Umbilical cord (tissue), 2 donors: ENCODE measurements around the gene VMO1. TPM values are rescaled to one million over a fixed set of nuclear protein-coding genes. Genes with fewer than 3 reads are reported as not detected.
"Not testable (repeated sequence)": the region's sequence is repeated elsewhere in the genome, so short reads cannot be mapped to it uniquely, and the experiment has no call there.

Source experiments
- DNase-seq: peaks from one replicate; pipeline ENCODE4 v3.0.0-alpha.2; 2015; ENCODE audit warnings: low spot score
- total RNA-seq: library from RNA; depleted of rRNA; stranded (reverse); fragments of >200 nt; gene quantifications from one replicate; pipeline ENCODE4 v1.2.3, GENCODE V29; 2014; ENCODE audit warnings: low replicate concordance; ENCODE audit not compliant: insufficient read depth

The VMO1 gene, protein sequence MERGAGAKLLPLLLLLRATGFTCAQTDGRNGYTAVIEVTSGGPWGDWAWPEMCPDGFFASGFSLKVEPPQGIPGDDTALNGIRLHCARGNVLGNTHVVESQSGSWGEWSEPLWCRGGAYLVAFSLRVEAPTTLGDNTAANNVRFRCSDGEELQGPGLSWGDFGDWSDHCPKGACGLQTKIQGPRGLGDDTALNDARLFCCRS
- total RNA-seq: not detected

DNA sequence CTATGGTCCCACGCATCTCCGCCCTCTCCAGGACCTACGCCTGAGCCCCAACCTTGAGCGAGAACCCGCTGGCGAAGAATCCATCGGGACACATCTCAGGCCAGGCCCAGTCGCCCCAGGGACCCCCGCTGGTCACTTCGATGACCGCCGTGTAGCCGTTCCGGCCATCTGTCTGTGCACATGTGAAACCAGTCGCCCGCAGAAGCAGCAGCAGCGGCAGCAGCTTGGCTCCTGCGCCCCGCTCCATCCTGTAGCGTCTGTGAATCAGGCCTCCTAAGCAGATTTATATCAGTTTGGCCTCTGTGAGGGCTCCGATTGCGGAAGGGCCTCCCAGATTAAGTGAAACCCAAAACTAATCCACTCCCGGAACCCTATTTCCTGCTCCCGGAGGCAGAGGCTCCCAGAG is at the start of gene VMO1:
Gene VMO1, minus strand, starts transcription at position 259 of the 406 bp plus-strand sequence. Its CDS starts 12 bp downstream, at position 247.
- DNase-seq: no peak

DNA sequence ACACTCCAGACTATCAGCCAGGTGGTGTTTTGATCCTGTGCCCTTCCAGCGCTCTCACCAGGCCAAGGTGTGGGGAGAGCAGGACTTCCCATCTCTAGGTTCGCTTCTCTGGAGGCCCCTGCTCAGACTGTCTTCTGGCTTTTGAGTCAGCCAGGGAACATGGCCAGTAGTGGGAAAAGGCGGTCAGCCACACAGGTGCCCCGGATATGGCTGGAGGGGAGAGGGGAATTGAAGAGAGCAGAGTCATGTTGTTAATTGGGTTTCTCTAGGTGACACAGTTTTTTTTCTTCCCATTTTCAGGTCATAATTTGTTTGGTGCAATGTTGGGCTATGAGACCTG is 48.5 kb upstream of the VMO1 start:
- DNase-seq: no peak

DNA sequence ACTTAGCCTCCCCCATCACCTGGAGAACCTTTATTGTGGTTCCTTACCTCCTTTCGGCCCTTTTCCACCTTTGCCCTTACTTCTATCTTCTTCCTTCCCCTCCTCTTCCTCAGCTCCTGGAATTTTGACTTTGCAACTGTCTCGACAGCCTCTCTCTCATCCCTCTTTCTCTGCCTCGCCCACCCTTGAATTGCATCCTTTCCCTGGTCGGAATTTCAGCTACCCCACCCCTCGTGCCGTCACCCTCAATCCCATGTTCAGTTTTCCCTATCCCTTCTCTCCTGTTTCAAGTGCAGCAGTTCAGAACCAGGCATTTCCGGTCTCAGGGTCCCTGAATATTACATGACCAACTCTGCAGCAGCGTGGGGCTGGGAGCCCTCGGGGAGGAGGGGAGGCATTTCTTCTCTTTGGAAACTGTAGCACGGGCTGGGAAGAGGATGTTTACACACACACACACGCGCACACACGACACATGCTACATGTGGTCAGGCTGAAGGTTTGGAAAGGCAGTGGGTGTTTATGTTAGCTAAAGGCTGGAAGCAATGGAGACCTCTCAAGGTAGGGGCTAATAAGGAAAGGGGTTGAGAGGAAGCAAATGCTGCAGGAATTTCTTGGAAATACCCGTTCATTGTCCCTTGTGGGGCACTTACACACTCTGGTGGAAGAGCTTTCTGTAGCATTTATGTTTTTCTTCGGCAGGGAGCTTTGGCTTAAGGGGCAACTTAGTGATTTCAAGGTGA is 47.9 kb upstream of the VMO1 start:
- DNase-seq: peak; percentile 69

DNA sequence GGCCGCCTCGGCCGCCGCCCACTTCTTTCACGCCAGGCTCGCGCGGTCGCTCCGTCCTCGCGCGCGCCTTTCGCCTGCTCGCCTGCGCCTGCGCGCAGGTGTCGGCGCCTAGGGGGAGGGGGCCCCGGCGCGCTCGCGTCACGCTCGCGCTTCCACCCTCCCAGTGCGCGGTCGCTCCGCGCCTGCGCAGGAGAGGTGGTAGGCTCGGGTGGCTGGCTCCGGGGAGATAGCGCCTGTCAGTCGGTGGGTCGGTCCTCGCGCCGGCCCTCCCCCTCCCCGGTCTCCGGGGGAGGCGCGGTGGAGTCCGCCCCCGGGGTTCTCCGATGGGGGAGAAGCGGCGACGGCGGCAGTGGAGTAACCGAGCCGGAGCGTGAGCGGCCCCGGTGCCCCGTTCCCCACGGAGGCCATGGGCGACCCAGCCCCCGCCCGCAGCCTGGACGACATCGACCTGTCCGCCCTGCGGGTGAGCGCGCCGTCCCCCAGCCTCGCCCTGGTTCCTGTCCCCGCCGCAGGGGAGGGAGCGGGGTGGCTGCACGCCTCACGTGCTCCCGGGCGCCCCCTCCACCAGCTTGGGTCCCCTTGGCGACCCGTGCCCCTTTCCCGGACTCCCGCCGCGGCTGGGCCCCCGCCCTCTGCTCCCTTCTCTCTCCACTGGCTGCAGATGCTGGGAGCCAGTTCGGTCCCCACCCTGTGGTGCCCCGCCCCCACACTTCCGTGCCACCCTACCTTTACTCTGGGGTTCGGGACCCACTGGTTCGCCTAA is 47.2 kb upstream of the VMO1 start, which contains the start of gene MINK1:
Gene MINK1, plus strand, starts transcription at position 163 of the 763 bp plus-strand sequence. Its CDS starts 244 bp downstream, at position 407.
- DNase-seq: peak; percentile 97

DNA sequence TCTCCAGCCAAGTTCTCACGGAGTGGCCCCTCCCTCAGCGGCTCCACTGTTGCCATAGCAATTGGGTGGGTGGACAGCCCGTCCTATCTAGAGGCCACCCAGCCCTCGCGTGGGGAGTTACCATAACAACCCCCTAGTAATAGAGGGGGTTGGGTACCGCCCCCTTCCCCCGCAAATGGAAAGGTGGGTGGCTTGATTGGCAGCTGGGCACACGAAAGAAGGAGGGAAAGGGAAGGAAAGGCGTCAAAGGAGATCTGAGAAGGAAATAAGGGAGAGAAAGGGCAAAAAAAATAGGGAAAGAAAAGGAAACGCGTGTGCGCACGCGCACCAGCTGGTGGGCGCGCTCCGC is 46.6 kb upstream of the VMO1 start:
- DNase-seq: not testable (repeated sequence)

DNA sequence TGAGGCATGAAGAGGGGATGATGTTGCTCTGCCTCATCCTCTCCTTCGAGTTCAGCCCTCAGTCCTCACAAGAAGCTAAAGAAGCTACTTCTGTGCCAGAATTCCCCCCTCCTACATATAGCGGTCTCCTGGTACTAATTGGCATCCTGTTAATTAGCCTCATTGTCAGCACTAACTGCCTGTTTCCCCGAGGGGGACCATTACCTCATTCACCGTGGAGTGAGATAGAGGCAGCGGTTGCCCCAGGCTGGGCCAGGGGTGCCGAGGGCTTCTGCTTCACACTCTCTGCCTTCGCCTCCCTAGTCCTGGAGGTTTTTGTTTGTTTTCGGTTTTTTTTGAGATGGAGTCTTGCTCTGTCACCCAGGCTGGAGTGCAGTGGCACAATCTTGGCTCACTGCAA is 41.2 kb upstream of the VMO1 start:
- no peak for DNase-seq

DNA sequence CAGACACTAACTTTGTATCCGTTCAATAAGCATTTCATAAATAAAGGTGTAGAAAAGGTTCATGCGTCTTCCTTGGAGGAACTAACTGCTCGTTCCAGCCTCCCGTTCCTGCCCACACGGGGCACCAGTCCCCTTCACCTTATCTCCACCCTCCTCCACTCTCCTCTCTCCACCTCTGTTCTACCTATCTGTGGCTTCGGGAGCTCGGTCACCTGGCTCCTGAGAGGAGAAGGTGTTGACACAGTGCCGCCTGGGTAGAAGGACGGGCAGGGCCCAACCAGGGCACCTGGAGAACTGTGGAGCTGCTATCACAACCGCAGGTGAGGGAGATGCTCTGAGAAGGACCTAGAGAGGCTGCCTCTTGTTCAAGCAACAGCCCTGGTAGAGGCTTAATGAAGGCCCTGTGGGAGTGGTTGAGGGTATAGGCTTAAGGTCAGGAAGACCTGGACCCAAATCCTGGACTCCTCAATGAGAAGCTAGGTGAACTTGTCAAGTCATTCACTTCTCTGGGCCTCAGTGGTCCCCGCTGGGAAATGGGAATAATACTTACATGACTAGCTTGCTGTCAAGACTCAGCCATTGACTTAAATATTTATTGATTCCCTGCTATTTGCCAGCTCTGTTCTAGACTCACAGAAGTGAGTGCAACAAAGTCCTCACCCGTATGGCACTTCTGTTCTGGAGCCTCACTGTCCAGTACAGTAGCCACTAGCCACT is 37.4 kb upstream of the VMO1 start:
- no peak for DNase-seq

DNA sequence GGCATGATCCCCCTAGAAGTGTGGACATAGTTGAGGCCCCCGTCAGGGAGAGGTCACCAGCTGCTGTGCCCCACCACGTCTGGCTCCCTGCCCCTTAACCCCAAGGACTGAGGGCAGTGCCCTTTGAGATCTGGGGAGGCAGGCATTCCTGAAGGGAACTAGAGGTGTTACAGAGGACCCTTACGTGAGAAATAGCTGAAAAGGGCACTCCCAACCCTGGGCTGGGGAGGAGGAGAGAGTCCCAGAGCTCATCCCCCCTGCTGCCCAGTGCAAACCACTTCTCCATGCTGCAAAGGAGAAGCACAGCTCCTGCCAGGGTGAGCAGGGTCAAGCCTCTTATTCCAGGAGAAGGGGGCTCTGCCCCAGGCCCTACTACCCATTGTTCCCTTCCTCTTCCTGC is 36.7 kb upstream of the VMO1 start:
- no peak for DNase-seq

DNA sequence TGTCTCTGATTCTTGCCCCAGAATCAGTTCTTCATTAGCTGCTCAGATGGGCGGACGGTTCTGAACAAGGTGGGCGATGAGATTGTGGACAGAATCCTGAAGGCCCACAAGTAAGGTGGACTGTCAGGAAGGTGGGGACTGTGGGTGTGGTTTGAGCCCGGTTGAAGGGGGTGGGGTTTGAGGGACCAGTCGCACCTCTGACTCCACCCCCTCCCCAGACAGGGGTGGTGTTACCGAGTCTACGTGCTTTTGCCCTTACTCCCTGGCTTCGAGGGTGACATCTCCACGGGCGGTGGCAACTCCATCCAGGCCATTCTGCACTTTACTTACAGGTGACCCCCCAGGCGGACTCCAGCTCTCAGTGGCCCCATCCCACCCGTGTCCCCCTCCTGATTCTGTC is 32.1 kb upstream of the VMO1 start:
- DNase-seq: no peak

DNA sequence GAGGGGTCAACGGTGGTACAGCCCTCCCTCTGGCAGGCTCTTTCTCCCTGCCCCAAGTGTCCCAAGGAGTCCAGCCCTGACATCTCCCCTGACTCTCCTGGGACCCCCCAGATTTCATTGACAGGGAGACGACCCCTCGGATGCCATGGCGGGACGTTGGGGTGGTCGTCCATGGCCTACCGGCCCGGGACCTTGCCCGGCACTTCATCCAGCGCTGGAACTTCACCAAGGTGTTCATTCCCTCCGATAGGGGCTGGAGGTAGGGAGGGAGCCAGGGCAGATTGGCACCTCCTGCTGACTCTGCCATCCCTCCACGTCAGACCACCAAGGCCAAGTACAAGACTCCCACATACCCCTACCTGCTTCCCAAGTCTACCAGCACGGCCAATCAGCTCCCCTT is 30.7 kb upstream of the VMO1 start:
- DNase-seq: no peak

DNA sequence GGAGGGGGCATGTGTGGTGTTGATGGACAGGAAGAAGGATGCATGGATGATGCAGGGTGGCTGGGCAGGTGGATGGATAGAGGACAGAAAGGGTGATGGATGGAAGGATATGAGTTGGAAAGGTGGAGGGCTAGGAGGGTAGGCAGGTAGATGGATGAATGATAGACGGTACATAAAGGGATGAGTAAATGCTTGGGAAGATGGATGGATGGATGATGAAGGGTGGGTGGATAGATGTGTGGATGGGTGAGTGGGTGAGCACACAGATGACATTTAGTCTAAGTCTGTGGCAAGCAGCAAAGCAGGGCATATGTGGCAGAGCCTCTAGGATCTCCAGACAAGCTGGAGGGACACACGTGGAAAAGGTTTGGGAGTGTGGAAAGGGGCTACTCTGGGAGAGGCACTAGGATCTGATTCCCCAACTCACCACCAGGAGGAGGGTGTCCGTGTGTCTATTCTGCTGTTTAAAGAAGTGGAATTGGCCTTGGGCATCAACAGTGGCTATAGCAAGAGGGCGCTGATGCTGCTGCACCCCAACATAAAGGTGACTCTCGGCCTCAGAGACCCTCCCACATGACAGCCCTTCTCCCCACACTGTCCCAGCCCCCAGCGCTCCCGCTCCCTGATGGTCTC is 29.0 kb upstream of the VMO1 start:
- no peak for DNase-seq

DNA sequence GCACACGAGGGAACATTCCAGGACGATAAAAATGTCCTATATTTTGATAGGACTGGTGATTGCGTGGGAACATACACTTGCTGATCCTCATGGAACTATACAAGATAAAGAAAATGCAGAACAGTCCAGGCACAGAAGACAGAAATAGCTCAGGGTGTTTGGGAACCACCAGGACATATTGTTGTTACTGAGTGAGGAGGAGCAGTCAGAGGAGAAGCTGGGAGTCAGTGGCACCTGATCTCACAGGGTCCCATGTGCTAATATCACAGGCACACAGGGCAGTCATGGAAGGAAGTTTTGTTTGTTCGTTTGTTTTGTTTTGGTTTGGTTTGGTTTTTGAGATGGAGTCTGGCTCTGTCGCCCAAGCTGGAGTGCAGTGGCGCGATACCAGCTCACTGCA is 26.5 kb upstream of the VMO1 start:
- no peak for DNase-seq

DNA sequence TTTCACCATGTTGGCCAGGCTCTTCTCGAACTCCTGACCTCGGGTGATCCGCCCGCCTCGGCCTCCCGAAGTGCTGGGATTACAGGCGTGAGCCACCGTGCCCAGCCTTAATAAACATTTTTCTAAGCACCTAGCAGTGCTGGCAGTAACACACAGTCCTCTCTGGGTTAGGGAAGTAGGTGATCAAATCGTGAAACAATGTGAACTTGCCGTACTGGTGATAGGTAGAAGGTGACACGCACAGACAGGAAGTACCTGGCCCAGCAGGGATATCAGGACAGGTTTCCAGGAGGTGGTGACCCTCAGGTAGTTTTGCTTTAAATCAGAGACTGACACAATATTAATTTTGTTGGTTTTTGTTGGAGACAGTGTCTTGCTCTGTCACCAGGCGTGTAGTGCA is 25.3 kb upstream of the VMO1 start:
- DNase-seq: no peak

DNA sequence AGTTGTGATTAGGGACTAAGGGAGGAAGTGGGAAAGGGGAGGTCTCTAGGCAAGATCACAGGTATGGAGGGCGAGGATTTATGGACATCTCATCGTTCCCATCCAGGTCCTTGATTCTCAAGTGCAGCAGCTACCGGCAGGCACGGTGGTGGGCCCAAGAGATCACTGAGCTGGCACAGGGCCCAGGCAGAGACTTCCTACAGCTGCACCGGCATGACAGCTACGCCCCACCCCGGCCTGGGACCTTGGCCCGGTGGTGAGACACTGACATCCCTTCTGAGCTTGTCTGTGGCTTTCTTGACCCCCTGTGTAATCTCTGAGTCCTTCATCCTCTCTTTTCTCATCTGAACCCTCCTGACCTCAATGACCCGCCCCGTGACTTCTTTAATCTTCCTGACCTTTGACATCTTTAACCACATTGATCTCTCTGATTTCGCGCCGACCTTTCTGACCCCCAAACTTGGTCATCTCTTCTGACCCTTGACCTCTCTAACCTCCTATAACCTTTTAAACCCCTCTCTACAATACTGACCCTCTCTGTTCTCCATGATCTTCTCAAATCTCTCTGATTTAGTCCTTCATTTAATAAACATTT is 24.6 kb upstream of the VMO1 start:
- DNase-seq: no peak

DNA sequence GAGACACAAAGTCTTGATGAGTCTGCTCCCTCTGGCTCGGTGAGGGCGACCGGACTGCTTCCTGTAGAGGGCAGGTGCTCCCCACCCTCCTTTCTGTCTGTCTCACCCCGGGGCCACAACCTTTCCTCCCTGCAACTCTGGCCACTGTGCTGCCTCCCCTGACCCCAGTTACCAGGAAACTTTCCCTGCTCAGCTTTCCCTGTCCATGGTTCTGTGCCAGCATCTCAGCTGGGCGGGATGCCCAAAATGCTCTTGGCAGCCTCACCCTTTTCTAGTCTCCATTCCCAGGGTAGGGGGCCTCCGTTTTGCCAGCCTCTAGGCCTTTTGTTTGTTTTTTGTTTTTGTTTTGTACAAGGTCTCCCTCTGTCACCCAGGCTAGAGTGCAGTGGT is 22.2 kb upstream of the VMO1 start:
- no peak for DNase-seq

DNA sequence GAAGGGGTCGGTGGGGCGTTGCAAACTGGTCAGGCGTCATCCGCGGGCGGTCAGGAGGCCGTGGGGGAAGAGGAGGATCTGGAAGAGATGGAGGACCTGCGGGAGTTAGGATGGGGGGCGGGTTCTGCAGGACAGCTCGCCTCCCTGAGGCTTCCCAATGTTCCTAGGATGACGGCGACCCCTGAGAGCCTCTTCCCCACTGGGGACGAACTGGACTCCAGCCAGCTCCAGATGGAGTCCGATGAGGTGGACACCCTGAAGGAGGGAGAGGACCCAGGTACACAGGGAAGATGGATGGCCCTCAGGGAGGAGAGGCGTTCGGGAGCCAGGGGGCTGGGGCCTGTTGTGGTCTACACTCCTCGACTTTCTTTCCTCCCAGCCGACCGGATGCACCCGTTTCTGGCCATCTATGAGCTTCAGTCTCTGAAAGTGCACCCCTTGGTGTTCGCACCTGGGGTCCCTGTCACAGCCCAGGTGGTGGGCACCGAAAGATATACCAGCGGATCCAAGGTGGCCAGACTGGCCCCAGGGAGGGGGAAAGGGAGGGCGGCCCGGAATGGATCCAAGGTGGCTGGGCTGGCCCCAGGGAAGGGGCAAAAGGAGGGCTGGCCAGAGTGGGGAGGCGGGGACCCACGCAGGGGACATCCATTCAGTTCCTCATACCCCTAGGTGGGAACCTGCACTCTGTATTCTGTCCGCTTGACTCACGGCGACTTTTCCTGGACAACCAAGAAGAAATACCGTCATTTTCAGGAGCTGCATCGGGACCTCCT is 21.6 kb upstream of the VMO1 start:
- no peak for DNase-seq

DNA sequence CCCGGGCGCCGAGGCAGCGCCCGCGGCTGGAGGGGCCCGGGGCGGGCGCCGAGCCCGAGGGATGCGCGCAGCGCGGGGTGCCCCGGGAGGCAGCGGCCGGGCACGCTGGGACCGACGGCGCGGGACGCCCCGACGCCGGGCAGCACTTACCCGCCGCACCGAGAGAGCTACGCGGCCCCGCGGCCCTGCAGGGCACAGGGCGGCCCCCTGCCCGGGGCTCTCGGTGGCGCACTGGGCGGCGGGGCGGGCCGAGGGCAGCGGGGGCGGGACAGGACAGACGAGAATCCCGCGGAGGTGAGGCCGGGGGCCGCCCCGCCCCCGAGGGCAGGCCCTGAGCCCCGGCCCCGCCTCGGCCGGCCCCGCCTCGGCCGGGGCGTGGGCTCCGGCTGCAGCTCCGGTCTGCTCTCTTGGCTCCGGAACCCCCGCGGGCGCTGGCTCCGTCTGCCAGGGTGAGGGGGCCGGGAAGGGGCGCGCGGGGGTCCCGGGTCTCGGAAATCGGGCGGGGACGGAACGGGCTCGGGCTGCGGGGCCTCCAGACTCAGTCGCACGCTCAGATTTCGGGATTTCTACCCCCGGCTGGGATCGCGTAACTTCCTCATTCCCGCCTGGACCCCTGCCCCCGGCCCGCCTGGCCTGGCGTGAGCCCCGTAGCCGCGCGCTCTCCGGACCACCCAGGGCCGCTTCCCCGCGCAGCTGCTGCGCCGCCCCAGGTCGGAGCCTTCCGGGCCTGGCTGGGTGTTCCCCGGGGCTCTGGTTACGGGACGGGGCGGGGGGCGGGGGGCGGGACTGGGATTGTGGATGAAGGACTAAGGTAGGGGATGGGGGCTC is 20.8 kb upstream of the VMO1 start, which contains the start of gene PLD2:
Gene PLD2, plus strand, starts transcription at position 376 of the 828 bp plus-strand sequence. CDS start 621 bp downstream, outside the sequence.
- DNase-seq: peak; percentile 92

DNA sequence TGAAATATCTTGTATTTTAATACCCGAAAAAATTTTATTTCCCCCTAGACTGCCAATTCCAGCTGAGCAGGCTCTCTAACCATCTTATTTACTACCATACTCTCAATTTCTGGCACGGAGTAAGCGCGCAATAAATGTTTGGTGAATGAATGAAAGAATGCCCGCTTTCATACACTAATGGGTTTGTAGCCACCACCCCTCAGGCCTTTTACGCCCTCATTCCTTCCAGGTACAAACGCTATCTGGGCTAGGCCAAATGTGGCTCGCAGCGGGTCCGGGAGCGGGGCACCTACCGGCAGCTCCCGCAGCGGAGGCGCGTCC is 20.3 kb upstream of the VMO1 start:
- DNase-seq: peak; percentile 32

DNA sequence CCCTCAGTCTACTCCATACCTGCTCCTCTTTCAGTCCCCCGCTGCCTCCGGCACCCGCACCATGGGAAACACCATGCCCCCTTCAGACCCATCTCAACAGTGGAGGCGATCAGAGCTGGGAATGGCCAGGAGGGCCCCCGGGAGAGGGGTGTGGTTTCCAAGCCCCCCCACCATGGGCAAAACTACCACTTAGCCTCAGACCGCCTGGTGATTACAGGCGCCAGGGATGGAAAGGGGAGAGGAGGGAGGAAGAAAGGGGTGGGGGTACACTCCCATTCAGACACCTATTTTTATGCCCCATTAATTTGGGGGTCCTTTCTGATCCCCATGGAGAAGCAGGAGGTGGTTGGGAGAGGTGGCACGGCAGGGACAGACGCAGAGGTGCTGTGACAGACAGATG is 16.1 kb upstream of the VMO1 start, which contains the start of gene C17orf114:
Gene C17orf114, minus strand, starts transcription at position 101 of the 400 bp plus-strand sequence.
- DNase-seq: no peak
